Breast epithelium (tissue), 3 donors: ENCODE data around the gene JADE2.
A peak's percentile ranks its signal among the peaks of the same experiment; 100 is the strongest.

ENCODE experiments used
- POLR2A ChIP-seq: fragments of 450-650 bp; IDR thresholded peaks from one replicate; pipeline ENCODE4 v1.6.1; 2016; ENCODE audit warnings: antibody characterized with exemption, mild to moderate bottlenecking, moderate library complexity
- TF ChIP-seq, protein P1 (sequence below), 3 donors: fragments of 450-650 bp; IDR thresholded peaks; one replicate each; pipeline ENCODE4 v1.5.1; 2016 to 2017; ENCODE audit warnings: antibody characterized with exemption in 3 of 3, mild to moderate bottlenecking in 3 of 3, moderate library complexity in 3 of 3

DNA sequence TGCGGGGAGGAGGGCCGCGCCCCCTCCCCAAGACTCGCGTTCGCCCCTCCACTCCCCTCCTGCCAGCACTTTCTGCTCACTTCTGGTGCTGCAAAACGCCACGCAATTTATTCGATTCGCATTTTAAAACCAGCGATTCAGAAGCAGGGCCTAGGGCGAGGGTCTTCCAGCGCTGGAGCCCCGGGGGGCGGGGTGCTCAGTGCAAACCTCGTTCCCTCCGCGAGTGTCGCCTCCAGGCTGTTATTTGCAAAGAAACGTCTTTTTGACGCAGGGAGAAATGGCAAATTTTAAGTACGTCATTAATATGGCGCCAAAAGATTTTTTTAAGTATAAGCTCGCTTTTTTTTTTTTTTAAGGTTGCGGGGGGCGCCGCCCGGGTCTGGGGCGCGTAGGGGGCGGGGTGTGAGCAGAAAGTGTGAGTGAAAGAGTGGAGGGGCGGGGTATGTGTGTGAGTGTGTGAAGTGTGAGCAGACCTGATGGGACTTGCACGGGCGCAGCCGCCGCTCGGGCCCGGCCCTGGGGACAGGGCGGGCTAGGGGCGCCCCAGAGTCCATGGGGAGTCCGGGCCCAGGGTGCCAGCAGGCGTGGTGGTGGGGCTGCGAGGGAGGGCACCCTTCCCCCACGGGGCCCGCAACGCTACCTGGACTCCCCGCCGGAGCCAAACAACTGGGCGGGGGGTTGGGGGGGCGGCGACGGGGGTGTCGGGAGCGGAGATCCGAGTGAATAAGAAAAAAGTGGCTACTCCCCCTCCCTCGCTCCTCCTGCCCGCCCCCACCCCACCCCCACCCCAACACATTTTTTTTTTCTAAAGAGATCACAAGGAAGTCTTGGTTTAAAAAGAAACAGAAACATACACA lies at the start of gene JADE2:
- TF ChIP-seq, protein P1, sequence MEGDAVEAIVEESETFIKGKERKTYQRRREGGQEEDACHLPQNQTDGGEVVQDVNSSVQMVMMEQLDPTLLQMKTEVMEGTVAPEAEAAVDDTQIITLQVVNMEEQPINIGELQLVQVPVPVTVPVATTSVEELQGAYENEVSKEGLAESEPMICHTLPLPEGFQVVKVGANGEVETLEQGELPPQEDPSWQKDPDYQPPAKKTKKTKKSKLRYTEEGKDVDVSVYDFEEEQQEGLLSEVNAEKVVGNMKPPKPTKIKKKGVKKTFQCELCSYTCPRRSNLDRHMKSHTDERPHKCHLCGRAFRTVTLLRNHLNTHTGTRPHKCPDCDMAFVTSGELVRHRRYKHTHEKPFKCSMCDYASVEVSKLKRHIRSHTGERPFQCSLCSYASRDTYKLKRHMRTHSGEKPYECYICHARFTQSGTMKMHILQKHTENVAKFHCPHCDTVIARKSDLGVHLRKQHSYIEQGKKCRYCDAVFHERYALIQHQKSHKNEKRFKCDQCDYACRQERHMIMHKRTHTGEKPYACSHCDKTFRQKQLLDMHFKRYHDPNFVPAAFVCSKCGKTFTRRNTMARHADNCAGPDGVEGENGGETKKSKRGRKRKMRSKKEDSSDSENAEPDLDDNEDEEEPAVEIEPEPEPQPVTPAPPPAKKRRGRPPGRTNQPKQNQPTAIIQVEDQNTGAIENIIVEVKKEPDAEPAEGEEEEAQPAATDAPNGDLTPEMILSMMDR (IDR thresholded peaks at IDR 0.05) = no peak
- peak; percentile 69 for TF ChIP-seq POLR2A
